Ramos (cell line): ENCODE measurements around the gene GUCA2B.

ENCODE experiments used
- in situ Hi-C: fragments of 300-500 bp; cut with MboI; formaldehyde crosslinking; loops from one replicate; pipeline ENCODE4 v1.14.3; 2022; ENCODE audit warnings: low sequenced_read_pairs; ENCODE audit not compliant: unreplicated experiment

GUCA2B gene

DNA sequence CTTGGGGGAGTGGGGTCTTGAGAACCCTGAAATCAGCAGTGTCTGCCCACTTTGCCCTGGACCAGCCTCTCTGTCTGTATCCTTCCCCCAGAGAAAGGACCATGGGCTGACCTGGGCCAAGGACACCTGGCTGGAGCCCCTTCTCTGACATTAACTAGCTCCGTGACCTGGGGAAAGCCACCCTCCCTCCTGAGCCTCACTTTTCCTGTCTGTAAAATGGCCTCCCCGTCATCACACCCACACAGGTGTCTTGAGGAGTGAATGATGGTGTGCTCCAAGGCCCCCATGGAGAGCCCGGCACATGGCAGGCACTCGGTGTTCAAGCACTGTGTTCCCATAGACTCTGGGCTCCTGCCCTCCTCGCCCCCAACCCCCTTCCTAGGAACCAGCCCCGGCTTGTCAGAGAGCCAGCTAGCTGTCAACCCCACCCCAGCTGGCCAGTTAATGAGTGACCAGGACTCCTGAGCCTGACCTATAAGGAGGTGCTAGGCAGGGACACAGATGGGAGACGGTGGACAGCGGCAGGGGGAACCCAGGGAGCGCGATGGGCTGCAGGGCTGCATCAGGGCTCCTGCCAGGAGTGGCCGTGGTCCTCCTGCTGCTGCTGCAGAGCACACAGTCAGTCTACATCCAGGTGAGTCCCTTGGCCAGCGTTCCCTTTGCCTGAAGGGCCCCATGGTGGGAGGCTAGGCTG is at the start of gene GUCA2B:
Gene GUCA2B, plus strand, starts transcription at position 504 of the 694 bp plus-strand sequence. Its CDS starts 41 bp downstream, at position 545.
- in situ Hi-C loops, result no loop called here

DNA sequence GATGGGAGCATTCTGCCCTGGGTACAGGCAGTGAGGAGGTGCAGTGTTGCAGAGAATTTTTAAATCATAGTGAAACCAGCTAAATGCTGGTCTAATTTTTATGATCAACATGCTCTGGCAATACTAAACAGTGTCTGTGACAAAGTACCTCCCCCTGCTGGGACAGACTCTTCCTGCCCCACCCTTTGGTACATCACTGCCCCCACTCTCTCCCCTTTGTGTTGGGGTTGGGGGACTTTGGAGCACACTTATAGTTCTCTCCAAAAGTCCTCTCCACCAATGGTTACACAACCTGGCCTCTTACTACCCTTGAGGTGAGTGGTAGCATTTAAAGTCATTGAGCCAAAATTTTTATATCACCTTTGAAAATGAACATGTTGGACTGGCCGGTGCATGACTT is 48.2 kb upstream of the GUCA2B start:
- in situ Hi-C loops, result no loop called here

DNA sequence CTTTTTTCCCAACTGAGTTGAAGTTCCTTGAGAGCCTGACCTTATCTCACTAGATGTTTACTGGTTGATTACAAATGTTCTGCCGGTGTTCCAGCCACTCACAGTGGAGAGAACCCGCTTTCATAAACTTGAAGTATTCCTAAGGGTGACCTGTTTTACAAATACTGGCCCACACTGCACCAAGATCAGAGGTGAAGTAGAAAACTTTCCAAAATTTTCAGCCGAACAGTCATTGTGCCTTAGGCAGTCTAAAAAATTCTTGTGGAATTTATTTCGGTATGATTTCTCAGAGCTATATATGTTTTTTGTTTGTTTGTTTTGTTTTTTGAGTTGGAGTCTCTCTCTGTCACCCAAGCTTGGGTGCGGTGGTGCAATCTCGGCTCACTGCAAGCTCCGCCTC is 44.9 kb upstream of the GUCA2B start:
- in situ Hi-C loops, result no loop called here

DNA sequence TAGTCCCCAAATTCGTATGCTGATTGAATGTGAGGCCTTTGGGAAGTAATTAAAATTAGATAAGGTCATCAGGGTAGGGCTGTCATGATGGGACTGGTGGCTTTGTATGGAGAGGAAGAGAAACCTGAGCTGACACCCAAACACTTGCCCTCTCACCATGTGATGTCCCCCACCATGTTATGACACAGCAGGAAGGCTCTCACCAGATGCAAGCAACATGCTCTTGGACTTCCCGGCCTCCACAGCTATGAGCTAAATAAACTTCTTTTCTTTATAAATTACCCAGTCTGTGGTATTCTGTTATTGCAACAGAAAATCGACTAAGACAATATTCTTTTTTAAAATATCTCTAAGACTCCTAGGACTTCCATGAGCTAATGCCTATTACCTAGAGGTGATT is 43.6 kb upstream of the GUCA2B start:
- in situ Hi-C loops, result no loop called here

DNA sequence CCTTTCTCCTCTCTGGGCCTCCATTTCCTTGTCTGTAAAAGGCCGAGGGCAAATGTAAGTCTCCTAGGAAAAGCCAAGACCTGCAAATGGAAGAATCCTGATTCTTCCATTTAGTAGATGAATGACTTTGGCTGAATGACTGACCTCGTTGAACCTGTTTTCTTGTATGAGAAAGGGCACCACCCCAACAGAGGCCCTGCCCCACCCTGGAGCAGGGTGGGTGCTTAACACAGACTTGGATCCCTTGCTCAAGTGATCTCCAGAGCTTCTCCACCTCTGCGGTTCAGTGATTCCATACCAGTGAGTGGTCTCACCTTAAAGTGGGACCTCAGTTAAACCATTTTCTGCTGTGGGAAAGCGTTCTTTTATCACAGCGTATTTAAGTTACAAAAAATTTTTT is 39.0 kb upstream of the GUCA2B start:
- in situ Hi-C loops, result no loop called here

DNA sequence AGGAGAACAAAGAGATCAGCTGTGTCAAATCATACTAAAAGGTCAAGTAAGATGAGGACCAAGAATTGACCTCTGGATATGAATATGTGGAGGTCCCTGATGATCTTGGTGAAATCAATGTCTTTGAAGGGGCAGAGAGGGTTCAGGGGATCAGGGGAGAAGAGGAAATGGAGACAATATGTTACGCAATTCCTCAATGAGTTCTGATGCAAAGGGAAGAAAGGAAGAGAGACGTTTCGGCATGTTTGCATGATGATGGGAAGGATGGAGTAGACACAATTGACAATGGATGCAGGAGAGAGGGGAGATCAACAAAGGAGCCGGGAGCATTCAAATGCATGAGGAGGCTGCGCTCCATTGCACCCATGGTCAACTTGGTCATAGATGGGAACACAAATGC is 36.0 kb upstream of the GUCA2B start:
- in situ Hi-C loops, result no loop called here

DNA sequence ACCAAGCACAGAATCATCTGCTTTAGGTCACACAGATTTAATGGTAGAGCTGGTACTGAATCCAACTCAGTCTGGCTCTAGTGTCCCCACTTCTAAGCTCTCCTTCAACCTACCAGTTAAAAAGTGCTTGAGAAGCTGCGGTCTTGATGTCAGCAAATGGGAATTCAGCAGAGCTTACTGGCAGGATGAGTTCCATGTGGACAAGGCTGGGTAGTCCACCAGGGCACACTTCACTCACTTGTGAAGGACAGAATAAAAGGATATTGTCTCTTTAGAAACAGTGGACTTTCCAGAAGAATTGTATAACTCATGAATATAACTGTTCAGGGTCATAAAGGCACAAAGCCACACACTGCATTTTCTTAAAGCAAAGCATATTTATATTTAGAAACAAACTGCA is 35.1 kb upstream of the GUCA2B start:
- in situ Hi-C loops, result no loop called here

DNA sequence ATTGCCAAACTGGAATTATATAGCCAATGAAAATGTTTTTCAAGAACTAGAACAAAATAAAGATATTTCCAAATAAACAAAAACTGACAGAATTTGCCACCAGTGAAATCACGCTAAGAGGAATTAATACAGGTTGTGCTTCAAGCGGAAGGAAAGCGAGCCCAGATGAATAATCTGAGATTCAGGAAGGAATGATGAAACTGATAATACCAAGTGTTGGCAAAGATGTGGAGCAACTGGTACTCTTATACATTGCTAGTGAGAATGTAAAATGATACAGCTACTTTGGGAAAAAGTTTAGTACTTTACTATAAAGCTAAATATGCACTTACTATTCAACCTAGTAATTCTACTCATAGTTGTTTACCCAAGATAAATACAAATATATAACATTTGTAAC is 30.8 kb upstream of the GUCA2B start:
- in situ Hi-C loops, result no loop called here

DNA sequence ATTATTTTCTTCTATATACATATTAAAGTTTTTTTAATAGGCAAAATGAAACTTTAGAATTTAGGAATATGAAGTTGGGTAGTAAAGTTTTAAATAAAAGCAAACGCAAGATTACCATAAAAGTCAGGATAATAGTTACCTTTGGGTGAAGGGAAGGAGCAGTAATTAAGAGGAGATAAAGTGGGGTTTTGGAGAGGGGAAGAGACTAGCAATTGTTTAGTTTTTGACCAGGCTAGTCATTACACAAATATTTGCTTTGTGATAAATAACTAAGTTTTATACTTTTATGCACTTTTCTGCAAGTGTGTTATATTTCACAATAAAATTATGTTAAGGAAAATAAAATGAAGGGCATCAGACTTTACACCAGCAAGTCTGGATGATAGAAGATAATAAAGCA is 27.7 kb upstream of the GUCA2B start:
- in situ Hi-C loops, result no loop called here

DNA sequence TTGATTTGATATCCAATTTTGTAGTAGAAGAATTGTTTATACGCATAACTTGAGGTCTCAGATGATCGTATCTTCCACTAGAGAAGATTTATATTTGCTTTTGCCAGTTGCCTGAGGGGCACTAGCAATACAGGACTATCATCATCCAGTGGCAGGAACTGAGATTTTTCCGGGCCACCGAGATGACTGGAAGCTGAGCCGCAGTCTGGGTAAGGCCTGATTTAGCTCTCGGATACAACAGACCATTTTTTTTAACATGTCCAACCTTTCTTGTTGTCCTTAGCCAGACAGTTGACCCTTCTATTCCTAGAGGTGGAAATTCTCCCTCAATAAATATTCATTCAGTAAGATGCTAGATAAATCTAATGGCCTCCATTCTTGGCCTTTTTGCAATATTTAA is 25.4 kb upstream of the GUCA2B start:
- in situ Hi-C loops, result no loop called here

DNA sequence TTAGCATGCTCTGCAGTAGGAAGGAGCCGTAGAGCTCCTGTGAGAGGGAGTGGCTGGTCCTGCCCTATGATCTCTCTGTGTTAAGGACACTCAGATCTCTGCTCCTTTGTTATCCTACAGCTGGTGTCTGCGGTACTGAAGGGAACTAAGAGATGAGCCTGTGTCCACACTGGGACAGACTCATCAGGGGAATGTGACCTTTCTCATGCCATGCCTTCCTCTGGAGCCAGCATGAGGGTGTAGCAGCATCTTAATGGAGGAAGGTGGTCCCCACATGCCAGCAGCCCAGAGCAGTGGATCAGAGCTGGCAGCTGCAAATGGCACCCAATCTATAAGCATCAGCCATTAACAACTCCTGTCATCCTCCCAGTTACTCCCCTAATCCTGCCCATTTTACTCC is 24.7 kb upstream of the GUCA2B start:
- in situ Hi-C loops, result no loop called here

DNA sequence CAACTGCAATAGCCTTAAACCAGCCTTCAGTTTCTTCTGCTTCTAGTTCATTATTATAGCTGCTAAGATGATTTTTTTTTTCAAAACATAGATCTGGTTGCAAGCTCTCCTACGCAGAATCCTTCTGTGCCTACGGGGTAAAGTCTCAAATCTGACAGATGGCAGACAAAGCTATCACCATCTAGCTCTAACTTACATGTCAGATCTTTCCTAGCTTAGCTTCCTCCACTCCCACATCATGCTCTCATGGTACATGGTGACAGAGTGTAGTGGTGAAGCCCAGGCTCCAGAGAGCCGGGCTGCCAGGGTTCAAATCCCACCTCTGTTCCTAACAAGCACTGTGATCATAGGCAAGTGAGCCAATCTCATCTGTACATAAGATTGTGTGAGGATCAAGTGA is 24.2 kb upstream of the GUCA2B start:
- in situ Hi-C loops, result no loop called here

DNA sequence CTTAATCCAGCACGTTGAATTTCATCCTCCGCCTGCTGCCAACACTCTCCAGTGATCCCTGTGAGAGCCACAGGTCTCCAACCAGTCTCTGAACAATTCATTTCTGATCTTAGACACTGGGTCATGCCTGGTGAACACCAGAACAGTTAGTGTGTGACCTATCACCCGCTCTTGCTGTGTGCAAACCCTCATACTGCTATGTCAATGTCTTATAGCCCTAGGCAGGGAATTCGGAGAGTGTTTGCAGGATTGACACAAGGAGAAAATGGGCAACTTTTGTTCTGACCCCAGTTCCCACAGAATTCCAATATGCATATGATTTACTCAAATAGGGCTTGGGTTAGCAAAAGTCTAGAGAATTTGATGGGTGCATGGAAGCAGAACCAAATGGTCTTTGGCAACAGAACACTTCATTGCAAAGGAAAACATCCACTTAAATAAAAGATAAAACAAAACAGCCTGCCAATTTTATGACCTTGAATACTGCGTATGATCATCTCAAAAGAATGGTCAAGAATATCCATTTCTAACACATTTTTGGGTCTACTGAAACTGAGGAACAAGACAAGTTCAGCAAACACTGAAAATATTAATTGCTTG is 23.0 kb upstream of the GUCA2B start:
- in situ Hi-C loops, result no loop called here

DNA sequence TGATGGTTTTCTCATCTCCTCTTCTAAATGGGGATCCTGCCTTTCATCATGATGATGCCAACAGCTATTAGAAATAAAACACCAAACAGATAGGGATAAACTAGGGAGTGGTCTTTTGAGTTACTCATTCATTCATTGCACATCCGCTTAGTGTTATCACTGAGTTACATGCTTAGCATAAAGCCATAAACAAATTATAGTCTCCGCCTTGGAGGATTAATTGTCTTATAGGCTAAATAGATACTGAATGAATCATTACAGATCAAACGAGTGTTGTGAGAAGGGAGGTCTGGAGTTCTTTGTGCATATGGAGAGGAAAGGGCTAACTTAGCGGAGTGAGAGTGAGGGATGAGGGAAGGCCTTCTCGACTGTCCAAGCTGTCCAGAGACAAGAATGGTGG is 19.8 kb upstream of the GUCA2B start:
- in situ Hi-C loops, result no loop called here

DNA sequence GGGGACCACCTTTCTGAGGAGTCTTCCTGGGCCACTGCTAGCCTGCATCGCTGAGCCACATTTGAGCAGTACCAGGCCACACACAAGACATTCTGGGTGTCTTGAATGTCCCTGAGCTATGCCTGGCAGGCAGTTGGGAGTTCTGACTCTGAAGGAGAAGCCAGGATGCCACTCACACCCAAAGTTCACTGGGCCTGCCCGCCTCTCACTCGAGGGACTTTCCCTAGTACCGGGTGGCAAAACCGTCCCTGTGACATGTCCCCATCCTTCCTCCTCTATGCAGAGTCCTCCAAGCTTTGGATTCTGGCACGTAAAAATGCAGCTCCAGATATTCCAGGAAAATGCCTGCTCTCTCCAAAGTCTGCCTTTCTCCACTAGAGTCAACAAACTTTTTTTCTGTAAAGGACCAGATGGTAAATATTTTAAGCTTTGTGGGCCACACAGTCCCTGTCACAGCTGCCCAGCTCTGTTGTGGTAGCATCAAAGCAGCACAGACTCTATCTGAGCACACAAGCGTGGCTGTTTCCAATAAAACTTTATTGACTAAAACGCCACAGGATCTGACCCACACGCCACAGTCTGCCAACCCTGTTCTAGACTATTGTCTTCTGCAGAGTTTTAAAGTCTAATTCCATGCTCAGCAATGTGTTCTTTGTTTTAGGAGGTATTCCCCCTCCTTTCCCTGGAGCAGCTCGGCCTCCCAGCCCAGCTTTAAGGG is 19.2 kb upstream of the GUCA2B start:
- in situ Hi-C loops, result no loop called here

DNA sequence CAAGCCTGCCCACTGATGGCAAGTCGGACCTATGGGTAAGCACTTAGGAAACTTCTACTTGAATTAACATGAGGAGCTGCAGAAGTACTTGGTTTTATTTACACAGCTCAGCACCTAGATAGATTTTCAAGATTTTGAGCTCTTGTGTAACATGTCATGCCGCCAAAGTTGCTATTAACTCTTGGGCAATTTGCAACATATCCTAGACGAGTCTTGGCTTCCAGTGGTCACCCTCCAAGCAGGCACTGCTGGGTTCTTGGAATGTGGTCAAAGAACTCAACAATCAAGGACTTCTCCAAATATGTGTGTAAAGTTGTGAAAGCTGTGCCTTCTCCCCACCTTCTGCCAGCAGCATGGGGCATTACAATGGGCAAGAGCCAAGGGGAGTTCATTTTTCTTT is 17.8 kb upstream of the GUCA2B start:
- in situ Hi-C loops, result no loop called here

DNA sequence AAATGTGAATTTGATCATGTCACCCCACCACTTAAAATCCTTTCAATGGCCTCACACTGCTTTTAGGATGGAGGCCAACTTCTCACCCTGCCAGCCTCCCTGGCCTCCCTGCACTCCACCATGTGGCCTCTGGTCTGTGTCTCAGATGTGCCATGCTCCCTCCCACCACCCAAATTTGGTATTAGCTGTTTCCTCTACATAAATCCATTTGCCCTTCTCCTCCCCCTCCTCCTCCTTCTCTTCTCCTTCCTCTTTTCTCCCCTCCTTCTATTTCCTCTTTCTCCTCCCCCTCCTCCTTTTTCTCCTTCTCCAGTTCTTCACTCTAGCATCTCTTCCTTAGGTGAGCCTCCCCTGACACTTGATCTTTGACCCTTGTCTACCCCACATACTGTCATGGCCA is 16.7 kb upstream of the GUCA2B start:
- in situ Hi-C loops, result no loop called here

DNA sequence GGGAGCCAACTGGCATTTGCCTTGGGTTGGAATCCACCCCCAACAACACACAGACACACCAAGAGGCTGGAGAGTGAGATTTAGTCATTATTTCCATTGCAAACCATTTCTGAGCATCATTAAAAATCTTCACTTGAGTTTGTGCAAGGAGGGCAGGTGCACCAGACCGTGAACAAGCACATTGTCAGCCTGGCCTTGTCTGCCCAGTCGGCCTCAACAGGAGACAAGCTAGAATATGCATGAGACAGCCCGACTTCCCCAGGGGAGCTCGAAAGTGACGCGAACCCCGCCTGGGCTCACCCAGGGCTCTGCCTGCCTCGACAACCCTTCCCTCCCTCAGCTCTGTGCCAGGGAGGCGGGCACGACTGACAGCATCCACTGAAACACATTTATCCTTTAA is 15.4 kb upstream of the GUCA2B start:
- in situ Hi-C loops, result no loop called here

DNA sequence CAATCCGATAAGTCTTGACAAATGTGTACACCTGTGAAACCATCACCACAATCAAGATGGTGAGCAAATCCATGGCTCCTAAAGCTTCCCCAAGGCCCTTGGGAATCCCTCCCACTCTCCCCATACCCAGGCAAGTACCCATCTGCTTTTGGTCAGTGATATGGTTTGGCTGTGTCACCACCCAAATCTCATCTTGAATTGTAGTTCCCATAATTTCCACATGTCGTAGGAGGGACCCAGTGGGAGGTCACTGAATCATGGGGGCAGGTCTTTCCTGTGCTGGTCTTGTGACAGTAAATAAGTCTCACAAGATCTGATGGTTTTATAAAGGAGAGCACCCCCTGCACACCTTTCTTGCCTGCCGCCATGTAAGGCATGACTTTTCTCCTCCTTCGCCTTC is 14.6 kb upstream of the GUCA2B start:
- in situ Hi-C loops, result no loop called here

DNA sequence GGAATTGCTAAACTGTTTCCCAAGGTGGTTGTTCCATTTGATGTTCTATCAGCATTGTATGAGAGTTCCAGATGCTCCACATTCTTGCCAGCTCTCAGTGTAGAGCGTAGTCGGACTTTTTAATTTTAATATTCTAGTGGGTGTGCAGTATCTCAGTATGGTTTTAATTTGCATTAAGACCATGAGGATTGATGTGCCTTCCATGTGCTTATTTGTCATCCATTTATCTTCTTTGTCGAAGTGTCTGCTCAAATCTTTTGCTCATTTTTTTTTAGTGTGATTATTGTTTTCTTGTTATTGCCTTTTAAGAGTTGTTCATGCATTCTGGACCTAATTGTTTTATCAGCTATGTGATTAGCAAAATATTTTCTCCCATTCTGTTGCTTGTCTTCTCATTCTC is 13.8 kb upstream of the GUCA2B start:
- in situ Hi-C loops, result no loop called here

DNA sequence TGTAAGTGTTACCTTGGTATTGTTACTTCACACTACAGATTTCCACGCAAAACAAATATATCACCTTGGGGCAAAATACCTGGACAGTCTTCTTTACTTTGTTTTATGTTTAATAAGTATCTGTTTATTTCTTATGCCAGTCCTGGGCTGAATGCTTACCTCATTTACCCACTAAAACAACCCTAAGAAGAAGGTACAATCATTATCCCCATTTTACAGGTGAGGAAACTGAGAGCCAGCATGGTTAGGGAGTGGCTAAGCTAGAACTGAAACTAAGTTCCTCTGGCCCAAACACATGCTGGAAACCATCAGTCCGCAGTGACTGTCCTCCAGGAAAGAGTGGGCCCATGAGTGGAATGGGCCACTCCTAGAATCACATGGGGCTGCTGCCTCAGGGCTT is 13.0 kb upstream of the GUCA2B start:
- in situ Hi-C loops, result loop anchor here (10.0 kb wide), 1 partner anchor 605 kb away; the partner anchor contains the start of gene CLDN19

DNA sequence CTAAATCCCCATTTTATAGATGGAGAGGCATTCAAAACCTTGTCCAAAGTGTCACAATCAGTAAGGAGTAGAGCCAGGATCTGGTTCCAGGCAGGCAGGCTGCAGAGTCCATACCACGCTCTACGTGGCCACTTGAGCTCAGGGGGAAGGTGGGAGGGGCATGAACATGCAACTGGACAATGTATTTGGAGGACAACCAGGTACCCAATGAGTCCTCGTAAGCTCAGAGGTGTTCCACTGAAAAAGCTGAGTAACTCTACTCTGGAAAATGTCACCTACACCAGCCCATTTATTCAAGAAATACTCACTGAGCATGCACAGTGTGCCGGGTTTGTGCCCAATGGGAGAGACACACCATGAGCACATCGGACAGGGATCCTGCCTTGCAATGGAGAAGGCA is 11.2 kb upstream of the GUCA2B start:
- in situ Hi-C loops, result loop anchor here (10.0 kb wide), 1 partner anchor 603 kb away; the partner anchor contains the start of gene CLDN19
